SK-N-MC (cell line): Measurements from ENCODE around the gene ZNF827.

Source experiments
- EZH2 ChIP-seq: fragments of 200-600 bp; sonication (generic); IDR thresholded peaks from one replicate; pipeline ENCODE4 v1.6.1; 2017; ENCODE audit warnings: antibody characterized with exemption
- FOXP2 ChIP-seq: optimal IDR thresholded peaks from 2 replicates; pipeline ENCODE3; 2011; ENCODE audit warnings: mild to moderate bottlenecking, moderate library complexity; ENCODE audit not compliant: insufficient read depth; ENCODE audit errors: extremely low read length, control extremely low read depth
- POLR2AphosphoS5 ChIP-seq: IDR thresholded peaks from 2 replicates; pipeline ENCODE4 v1.6.1; 2012; ENCODE audit warnings: mild to moderate bottlenecking, low read depth, low read length, borderline replicate concordance

DNA sequence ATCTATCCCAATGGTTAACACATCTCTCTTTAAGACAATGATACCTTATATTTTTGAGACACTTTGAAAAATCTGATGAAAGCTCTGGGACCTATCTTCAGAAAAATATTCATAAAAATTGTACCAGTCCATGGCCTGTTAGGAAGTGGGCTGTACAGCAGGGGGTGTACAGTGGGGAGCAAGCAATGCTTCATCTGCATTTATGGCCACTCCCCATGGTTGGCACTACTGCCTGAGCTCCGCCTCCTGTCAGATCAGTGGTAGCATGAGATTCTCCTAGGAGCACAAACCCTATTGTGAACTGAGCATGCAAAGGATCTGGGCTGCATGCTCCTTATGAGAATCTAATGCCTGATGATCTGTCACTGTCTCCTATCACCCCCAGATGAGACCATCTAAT is 216.1 kb downstream of the ZNF827 start:
- TF ChIP-seq POLR2AphosphoS5 (no peak), EZH2 (no peak), FOXP2 (no peak)
